HG03066 (cell line): Measurements from ENCODE around the gene PYCARD.
"Not testable (repeated sequence)": the region's sequence is repeated elsewhere in the genome, so short reads cannot be mapped to it uniquely, and the experiment has no call there.

ENCODE experiments used
- ATAC-seq: cut with Tn5 transposase; IDR thresholded peaks from one replicate; pipeline ENCODE4 v1.9.1; 2021; ENCODE audit warnings: low read depth; ENCODE audit not compliant: unreplicated experiment

Gene PYCARD

DNA sequence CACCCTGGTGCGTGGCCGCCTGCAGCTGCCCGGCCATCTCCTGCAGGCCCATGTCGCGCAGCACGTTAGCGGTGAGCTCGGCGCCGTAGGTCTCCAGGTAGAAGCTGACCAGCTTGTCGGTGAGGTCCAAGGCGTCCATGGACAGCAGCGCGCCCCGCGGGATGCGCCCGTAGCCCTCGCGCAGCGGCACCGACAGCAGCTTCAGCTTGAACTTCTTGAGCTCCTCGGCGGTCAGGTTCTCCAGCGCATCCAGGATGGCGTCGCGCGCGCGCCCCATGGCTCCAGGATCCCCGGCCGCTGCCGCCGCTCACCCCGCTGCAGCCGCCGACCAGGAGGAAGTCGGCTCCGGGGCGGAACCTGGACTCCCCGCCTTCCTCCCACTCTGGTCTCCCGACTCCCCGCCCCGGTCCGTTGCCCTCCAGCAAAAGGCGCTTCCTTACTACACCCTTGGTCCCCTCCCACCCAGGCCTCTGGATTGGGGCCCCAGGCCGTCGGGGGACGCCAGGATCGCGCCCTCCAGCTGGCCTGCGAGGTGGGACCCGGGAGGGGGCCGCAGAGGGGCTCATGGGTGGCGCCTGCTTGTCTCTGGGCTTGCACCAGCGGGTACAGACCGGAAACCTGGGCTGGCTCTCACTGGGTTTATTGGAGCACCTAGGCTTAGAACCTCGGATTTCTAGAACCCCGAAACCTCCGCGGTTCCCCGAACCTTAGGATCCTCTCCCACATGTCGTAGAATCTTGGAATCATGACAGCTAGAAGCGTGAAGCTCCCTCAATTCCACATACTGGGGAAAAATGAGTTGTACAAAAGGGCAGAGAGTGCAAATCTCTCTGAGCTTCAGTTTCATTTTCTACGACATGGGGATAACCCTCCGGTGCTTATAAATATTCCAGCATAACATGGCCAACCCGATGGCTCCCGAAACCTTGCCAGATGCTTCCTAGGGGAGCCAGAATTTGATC is at the start of gene PYCARD:
Gene PYCARD (minus strand): TSS at position 347 of the 962 bp plus-strand sequence. CDS start 70 bp downstream, at position 277.
- peak; percentile 37 for ATAC-seq

DNA sequence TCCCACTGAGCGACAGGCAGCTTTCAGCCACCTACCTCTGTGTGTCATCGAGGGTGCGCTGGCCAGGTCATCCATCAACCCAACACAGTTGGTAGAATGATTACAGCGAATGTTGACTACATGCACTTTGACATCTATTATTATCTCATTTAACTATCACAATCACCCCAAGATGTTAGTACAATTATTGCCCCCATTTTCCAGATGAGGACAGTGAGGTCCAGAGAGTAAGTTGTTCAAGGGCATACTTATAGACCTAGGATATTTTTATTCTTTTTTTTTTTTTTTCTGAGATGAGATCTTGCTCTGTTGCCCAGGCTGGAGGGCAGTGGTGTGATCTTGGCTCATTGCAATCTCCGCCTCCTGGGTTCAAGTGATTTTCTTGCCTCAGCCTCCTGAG is 48.9 kb upstream of the PYCARD start:
- ATAC-seq, result no peak

DNA sequence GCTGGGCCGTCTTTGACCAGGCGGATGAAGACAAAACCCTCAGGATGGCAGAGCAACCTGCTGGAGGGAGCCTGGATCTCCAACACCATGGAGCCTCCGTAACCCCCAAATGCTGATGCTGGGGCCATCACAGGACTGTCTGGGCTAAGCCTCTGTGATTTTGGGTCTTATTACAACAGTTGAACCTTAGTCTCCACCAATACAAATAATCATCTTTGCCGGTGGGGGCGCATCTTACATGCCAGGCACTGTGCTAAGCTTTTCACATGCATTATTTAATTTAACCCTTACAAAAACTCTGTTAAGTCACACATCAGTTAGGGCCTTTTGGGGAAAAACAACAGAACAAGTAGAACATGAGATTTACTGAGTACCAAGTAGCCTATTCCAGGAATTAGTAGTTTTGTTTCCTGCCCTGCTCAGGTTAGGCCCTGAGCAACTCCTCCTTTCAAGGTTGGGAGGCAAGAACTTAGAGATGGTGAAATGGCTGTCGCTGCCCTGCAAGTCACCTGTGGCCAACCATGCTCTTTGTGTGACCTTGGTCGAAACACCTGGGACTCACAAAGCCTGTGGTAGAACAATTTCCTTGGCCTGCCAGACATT is 48.3 kb upstream of the PYCARD start:
- ATAC-seq, result no peak

DNA sequence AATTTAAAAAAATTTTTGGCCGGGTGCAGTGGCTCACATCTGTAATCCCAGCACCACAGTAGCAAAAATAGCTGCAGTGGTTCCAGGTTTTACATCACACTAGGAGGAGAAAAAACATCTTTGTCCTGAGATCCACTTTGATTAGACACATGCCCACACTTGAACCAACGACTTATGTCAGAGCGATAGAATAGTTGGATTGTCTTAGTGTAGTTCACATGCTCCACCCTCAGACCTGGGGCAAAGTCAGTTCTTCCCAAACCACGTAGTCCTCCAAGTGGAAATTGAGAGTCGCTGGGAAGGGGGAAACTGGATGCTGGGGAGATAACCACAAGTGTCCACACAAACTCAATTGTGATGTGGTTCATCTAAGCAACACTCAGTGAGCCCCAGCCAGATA is 45.8 kb upstream of the PYCARD start:
- no peak for ATAC-seq

DNA sequence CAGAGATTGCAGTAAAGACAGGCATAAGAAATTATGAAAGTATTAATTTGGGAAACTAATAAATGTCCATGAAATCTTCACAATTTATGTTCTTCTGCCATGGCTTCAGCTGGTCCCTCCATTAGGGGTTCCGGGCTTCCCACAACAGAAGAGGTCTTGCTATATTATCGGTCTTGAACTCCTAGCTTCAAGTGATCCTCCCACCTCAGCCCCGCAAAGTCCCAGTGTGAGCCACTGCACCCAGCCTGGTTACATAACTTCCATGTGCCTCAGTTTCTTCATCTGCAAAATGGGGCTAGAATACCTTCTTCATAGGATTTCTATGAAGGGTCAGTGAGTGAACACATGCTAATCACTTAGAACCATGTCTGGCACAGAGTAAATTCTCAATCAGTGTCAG is 43.7 kb upstream of the PYCARD start:
- no peak for ATAC-seq

DNA sequence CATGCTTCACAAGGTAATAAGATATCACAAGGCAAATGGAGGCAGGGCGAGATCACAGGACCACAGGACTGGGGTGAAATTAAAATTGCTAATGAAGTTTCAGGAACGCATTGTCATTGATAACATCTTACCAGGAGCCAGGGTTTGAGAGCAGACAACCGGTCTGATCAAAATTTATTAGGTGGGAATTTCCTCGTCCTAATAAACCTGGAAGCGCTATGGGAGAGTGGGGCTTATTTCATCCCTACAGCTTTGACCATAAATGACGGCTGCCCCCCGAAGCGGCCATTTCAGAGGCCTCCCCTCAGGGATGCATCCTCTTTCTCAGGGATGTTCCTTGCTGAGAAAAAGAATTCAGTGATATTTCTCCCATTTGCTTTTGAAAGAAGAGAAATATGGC is 43.0 kb upstream of the PYCARD start:
- ATAC-seq, result not testable (repeated sequence)

DNA sequence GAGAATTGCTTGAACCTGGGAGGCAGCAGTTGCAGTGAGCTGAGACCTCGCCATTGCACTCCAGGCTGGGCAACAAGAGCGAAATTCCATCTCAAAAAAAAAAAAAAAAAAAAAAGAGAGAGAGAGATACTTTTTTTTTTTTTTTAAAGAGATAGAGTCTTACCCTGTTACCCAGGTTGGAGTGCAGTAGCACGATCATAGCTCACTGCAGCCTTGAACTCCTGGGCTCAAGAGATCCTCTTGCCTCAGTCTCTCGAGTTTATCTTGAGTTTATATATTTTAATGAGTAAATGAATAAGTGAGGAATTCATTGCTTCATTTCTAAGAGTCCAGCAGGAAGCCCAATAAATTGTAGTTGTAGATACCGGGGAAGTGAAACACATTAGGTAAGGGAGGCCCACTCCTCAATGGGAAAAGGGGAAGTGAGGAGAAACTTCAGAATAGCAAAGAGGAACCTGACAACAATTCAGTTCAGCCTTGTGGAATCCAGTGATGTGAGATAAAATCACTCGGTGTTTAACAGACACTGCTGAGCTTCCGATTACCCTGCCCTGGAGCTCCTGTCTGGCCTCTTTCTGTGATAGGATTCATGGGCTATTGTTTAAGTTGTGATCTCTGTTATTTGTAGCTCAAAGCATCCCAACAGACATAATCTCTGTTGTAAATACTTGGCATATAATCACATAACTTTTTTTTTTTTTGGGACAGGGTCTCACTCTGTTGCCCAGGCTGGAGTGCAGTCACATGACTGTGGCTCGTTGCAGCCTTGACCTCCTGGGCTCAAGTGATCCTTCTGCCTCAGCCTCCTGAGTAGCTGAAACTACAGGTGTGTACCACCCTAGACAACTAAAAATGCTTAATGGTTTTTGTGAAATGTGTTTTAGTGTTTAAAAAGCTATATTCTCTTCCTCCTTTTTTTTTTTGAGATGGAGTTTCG is 41.4 kb upstream of the PYCARD start:
- no peak for ATAC-seq

DNA sequence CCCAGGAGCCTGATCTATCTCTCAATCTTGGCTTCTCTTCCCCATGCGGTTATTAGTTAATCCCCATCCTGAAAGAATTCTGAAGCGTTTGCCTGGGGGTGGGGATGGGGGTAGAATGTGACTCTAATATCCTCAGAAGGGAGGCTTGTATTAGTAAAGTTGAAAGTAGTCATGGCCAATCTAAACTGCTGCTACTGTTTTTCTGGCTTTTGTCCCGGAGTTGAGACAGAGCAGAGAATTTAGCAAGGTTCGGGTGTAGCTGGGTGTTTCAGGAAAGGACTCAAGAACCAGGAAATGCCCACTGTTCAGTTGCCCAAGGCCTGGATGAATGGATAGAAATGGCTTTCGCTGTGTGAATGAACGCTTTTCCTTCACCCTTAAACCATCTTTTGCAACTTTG is 39.6 kb upstream of the PYCARD start:
- ATAC-seq, result no peak

DNA sequence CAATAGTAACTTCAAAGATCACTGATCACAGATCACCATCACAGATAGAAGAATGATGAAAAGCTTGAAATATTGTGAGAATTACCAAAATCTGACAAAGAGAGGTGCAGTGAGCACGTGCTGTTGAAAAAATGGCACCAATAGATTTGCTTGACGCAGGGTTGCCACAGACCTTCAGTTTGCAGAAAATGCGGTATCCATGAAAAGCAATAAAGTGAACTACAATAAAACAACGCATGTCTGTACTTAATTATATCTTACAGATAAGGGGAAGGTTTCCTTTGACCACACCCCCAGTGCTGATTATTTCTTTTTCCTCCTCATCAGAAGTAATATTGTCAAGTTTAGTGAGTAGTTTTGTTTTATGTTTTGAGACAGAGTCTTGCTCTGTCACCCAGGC is 35.5 kb upstream of the PYCARD start:
- ATAC-seq, result no peak

DNA sequence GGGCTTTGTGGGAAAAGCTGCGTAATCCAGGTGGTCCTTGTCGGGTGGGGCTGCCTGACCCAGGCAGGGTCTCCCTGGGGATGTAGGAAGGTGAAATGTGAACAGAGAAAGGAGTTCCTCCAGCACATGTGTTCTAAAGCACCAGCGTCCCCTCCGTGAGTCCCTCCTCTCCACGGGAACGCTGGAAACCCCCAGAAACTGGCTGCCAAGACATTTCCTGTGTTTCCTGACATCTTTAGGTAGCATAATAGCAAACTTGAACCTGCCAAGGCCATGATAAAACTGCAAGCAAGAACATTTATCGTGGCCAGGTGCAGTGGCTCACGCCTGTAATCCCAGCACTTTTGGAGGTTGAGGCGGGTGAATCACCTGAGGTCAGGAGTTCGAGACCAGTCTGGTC is 26.9 kb upstream of the PYCARD start:
- ATAC-seq, result no peak

DNA sequence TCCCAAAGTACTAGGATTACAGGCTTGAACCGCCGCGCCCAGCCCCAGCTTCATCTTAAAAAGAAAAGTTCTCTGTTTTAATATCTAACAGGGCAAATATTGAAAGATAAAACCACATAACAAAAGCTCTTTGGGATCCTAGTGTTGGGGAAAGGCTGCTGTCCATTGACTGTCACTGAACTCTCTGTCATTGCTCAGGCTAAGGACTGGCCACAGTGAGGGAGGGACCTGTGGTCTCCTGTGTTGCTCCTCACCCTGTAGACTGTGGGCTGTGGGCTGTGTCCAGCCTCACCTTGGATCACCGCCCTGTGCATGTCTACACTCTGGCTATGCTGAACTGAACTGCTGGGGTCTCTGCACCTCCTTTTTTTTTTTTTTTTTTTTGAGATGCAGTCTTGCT is 25.6 kb upstream of the PYCARD start:
- no peak for ATAC-seq

DNA sequence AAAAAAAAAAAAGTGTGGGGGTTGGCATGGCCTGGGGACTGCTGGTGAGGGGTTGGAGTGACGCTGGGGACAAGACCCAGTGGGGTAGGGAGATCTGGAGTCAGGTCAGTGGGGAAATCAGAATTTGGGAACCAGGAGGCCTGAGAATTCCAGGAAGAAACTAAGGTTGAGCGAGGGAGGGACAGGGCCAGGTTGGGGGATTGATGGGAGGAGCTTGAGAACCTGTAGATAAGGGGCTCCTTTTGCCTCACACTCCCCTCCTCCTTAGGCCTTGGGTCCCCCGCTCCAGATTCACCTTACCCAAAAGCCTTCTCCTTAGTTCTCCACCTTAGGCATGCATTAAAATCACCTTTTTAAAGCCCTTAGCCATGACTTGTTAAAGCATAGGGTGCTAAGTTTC is 22.6 kb upstream of the PYCARD start:
- ATAC-seq, result no peak

DNA sequence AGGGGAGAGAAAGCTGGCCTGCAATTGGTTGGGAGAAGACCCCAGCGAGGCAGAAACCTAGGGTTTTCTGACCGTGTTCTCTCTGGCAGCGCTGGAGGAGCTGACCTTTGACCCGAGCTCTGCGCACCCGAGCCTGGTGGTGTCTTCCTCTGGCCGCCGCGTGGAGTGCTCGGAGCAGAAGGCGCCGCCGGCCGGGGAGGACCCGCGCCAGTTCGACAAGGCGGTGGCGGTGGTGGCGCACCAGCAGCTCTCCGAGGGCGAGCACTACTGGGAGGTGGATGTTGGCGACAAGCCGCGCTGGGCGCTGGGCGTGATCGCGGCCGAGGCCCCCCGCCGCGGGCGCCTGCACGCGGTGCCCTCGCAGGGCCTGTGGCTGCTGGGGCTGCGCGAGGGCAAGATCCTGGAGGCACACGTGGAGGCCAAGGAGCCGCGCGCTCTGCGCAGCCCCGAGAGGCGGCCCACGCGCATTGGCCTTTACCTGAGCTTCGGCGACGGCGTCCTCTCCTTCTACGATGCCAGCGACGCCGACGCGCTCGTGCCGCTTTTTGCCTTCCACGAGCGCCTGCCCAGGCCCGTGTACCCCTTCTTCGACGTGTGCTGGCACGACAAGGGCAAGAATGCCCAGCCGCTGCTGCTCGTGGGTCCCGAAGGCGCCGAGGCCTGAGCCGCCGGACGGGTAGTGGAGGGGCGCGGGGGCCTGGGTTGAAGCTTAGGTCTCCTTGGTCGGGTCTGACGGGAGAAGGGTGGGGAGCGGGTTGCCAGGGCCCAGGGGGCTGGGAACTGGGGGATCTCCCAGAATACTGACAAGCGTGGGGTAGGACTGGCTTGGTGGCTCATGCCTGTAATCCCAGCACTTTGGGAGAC is 21.8 kb upstream of the PYCARD start:
- ATAC-seq, result no peak

DNA sequence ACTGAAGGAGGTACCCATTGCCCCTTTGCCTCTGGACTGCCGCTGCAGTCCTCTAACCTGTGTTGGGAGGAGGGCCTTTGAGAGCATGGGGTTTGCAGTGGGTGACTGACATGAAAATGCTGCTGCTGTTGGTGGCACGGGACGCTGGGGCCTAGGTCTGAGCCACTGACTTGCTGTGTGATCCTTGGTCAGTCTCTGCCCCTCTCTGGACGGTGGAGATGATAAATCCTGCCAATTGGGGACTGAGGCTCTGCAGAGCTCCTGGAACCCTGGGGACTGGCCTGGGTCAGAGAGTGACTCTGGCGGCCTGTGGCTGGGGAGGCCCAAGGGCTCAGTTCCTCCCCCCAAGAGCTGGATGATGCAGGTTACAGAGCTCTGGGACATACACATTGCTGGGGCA is 20.5 kb upstream of the PYCARD start:
- no peak for ATAC-seq

DNA sequence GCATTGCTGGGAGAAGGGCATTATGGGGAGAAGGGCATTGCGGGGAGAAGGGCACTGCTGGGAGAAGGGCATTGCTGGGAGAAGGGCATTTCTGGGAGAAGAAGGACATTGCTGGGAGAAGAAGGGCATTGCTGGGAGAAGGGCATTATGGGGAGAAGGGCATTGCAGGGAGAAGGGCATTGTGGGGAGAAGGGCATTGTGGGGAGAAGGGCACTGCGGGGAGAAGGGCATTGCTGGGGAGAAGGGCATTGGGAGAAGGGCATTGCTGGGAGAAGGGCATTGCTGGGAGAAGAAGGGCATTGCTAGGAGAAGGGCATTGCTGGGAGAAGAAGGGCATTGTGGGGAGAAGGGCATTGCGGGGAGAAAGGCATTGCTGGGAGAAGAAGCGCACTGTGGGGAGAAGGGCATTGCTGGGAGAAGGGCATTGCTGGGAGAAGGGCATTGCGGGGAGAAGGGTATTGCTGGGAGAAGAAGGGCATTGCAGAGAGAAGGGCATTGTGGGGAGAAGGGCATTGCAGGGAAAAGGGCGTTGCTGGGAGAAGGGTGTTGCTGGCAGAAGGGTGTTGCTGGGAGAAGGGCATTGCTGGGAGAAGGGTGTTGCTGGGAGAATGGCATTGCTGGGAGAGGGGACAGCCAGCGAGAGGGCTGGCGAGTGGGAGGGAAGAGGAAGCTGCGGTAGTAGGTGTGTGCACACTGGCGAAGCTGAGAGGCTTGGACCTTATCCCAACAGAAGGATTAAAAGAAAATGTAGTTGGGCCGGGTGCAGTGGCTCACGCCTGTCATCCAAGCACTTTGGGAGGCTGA is 19.0 kb upstream of the PYCARD start:
- no peak for ATAC-seq

DNA sequence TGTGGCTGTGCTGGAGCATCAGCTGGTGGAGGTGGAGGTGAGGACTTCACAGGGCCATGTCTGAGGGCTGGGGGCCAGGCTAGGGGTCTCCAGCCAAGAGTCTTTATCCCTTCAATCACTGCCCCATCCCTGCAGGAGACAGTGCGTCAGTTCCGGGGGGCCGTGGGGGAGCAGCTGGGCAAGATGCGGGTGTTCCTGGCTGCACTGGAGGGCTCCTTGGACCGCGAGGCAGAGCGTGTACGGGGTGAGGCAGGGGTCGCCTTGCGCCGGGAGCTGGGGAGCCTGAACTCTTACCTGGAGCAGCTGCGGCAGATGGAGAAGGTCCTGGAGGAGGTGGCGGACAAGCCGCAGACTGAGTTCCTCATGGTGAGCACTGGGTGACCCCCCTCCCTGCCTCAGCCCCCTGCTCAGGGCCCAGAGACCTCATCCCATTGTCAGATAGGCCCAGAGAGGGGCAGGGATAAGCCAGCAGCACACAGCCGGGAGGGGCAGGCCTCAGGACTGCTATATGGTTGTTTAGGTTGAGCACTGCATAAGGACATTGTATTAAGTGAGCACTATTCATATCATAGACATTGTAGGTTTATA is 16.7 kb upstream of the PYCARD start:
- no peak for ATAC-seq

DNA sequence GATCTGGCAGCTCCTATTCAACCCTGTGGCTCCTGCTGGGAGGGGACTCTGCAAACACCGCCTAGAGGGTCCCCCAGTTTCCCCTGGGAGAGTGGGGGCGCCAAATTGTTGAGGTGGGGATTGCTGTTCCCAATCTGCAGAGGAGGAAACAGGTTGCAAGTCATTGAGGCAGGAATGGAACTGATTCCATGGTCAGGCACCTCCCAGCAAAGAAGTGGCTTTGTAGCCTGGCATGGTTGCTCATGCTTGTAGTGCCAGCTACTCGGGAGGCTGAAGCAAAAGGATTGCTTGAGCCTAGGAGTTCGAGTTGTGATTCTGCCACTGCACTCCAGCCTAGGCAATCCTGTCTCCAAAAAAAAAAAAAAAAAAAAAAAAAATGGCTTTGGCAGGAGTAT is 14.6 kb upstream of the PYCARD start:
- no peak for ATAC-seq

DNA sequence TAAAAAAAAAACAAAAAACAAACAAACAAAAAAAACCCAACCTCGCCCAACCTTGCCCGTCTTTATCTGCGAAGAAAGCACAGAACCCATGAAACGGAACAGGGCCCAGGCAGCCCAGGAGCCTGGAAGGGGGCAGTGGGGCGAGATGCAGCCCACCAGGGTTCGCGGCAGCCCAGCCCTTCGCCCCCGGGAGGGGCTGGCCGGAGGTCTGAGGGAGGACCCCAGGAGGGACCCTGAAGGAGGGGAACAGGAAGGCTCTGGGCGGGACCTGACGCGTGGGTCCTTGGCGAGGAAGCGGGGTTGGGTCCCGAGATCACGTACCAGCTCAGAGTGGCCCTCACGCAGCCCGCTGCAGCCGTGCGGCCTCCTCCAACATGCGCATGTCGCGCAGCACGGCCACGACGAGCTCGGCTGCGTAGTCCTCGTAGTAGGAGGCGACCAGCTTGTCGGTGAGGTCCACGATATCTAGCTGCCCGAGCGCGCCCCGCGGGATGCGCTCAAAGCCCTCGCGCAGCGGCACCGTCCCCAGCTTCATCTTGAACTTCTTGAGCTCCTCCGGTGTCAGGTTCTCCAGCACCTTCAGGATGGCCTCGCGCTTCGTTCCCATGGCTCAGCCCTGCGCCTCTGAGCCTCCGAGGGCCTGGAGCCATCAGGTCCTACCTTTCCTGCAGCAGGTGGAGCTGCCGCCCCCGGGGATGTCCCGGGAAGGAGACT is 14.0 kb upstream of the PYCARD start, which contains the start of gene PYDC1:
Gene PYDC1 (minus strand): TSS at position 714 of the 714 bp plus-strand sequence. CDS start 107 bp downstream, at position 607.
- ATAC-seq, result no peak
